Adrenal gland (tissue), 12 donors: ENCODE data around the gene CRIP1. TPM values are rescaled to one million over a fixed set of nuclear protein-coding genes. Genes with fewer than 3 reads are reported as not detected.

ENCODE experiments used
- DNase-seq, 7 donors: peaks; one replicate each; pipeline ENCODE4 v3.0.0-alpha.2; 2019 to 2020
- H3K27ac ChIP-seq, 5 donors: fragments of 200-600 bp; sonication (generic) in 4 of 5; 1 replicate in 3 of 5; 2 replicates in 2 of 5; pipeline versions ENCODE4 v1.5.1 to v1.8.0; 2016 to 2020; ENCODE audit warnings: mild to moderate bottlenecking in 1 of 5
- H3K27me3 ChIP-seq: fragments of 200-600 bp; 2 replicates; pipeline ENCODE4 v1.8.0; 2021
- H3K36me3 ChIP-seq, 2 donors: fragments of 200-600 bp; replicated peaks in 1 of 2; 1 replicate in 1 of 2; 2 replicates in 1 of 2; pipeline versions ENCODE4 v1.5.1 to v1.8.0; 2018 to 2022
- H3K4me1 ChIP-seq, 2 donors: fragments of 200-600 bp; replicated peaks in 1 of 2; 1 replicate in 1 of 2; 2 replicates in 1 of 2; pipeline versions ENCODE4 v1.5.1 to v1.8.0; 2018 to 2021
- H3K4me3 ChIP-seq, 4 donors: fragments of 200-600 bp; sonication (generic) in 3 of 4; one replicate each; pipeline ENCODE4 v1.5.1; 2016 to 2018
- H3K9me3 ChIP-seq, 3 donors: fragments of 200-600 bp; sonication (generic) in 1 of 3; replicated peaks in 1 of 3; 1 replicate in 2 of 3; 2 replicates in 1 of 3; pipeline versions ENCODE4 v1.5.1 to v1.8.0; 2016 to 2021
- CTCF ChIP-seq, 6 experiments: fragments of 450-650 bp in 4 of 6; fragments of 200-600 bp in 2 of 6; sonication (generic) in 1 of 6; IDR thresholded peaks; 1 replicate in 5 of 6; 2 replicates in 1 of 6; pipeline versions ENCODE4 v1.5.1 to v1.8.0; 2016 to 2021; ENCODE audit warnings: antibody characterized with exemption in 6 of 6, mild to moderate bottlenecking in 2 of 6, moderate library complexity in 1 of 6
- POLR2A ChIP-seq, 2 donors: fragments of 450-650 bp; IDR thresholded peaks; one replicate each; pipeline ENCODE4 v1.6.1; 2017; ENCODE audit warnings: antibody characterized with exemption in 2 of 2, mild to moderate bottlenecking in 2 of 2, moderate library complexity in 1 of 2
- WGBS, 4 donors: extraction: QIAGEN DNeasy Blood & Tissue Kit in 2 of 4; methylation state at CpG; one replicate each; pipeline versions ENCODE4 v1.1.5 to v1.1.7; 2013 to 2017; 5-methylcytosine and 5-hydroxymethylcytosine counted together
- intact Hi-C, 2 donors: fragments of 100-400 bp; cut with DNase I; formaldehyde crosslinking; loops; one replicate each; pipeline versions ENCODE4 v1.14.1 to v1.15.0; 2022 to 2023
- polyA plus RNA-seq, 3 donors: library from polyadenylated mRNA; stranded (reverse); fragments of 200-250 nt in 2 of 3; fragments of 350-450 nt in 1 of 3; fragmentation: Illumina TruSeq in 1 of 3; extraction: RNeasy Lipid Tissue Mini Kit (QIAGEN cat#74804) in 1 of 3; gene quantifications; one replicate each; pipeline ENCODE4 v1.2.3, GENCODE V29; 2013 to 2014
- total RNA-seq, 9 donors: library from RNA; depleted of rRNA in 4 of 9; stranded (reverse); fragments of >200 nt in 4 of 9; fragments of 120-200 nt in 1 of 9; fragmentation: NEBNext Ultra II Directional in 1 of 9; extraction: Animal tissue kit (Norgen Biotek cat#: 25700) in 1 of 9; gene quantifications; one replicate each; pipeline versions ENCODE4 v1.1.0 to v1.2.4, GENCODE V29; 2013 to 2023
- donor health status: healthy with polysubstance abuse.
- donor health status: Bipolar disorder and iron deficiency.
- donor health status: DM: yes; HTN: yes; CAD: no.
- donor health status: DM: no; HTN: no; CAD: no.
- donor health status: DM: no; HTN: no; CAD: no.
- donor health status: DM: yes; HTN: yes; CAD: no.

Gene CRIP1
- total and polyA plus RNA-seq, 12 donors, result 1.9 to 157 (median 9.3) TPM

DNA sequence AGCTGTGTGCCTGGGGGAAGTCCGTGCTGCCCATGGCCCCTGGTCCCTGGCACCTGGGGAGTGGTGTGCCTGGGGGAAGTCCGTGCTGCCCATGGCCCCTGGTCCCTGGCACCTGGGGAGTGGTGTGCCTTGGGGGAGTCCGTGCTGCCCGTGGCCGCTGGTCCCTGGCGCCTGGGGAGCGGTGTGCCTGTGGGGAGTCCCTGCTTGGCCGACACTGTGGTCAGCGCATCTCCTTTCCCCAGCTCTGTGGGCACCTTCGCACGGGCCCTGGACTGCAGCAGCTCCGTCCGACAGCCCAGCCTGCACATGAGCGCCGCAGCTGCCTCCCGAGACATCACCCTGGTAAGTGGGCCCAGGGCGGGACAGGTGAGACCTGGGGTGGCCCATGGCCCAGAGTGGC is 26.6 kb upstream of the CRIP1 start:
- TF ChIP-seq POLR2A (IDR thresholded peaks at IDR 0.05) (no peak), CTCF (IDR thresholded peaks at IDR 0.05) (no peak)
- WGBS, 4 donors, result 94 to 95% (median 95%) methylated on average over 8 to 17 of the region's 17 CpGs
- DNase-seq, result no peak

GRCh38 chr14:105460616-105461015 is 26.1 kb upstream of the CRIP1 start:
- Histone ChIP-seq H3K27me3 (no peaks in the 10 kb centered on the region), H3K9me3 (no peaks in the 10 kb centered on the region), H3K4me3 (no peak overlapping the region), H3K4me1 (no peaks in the 10 kb centered on the region), H3K36me3 (peaks cover 0 to 66% of the 10 kb centered on the region in 2 donors), H3K27ac (no peak overlapping the region)
- intact Hi-C loops, result no loop called here
- 88 to 94% (median 92%) methylated on average over 16 to 17 of the region's 17 CpGs for WGBS, 4 donors
- TF ChIP-seq POLR2A (IDR thresholded peaks at IDR 0.05), result no peak
- TF ChIP-seq CTCF (IDR thresholded peaks at IDR 0.05), result no peak
- DNase-seq, result no peak

More for the DNA sequence above, 26.6 kb upstream of the CRIP1 start:
- H3K4me1 ChIP-seq, result no peaks in the 10 kb centered on the region
- intact Hi-C loops, result no loop called here
- no peak overlapping the region for H3K4me3 ChIP-seq
- H3K27me3 ChIP-seq, result no peaks in the 10 kb centered on the region
- no peak overlapping the region for H3K27ac ChIP-seq
- no peaks in the 10 kb centered on the region for H3K9me3 ChIP-seq
- peaks cover 0 to 66% of the 10 kb centered on the region in 2 donors for H3K36me3 ChIP-seq

GRCh38 chr14:105461903-105462302 is 24.8 kb upstream of the CRIP1 start:
- Histone ChIP-seq H3K9me3 (no peaks in the 10 kb centered on the region), H3K27me3 (no peaks in the 10 kb centered on the region), H3K4me3 (no peak overlapping the region), H3K36me3 (peaks cover 0 to 63% of the 10 kb centered on the region in 2 donors), H3K27ac (no peak overlapping the region), H3K4me1 (no peaks in the 10 kb centered on the region)
- intact Hi-C loops, result no loop called here
- DNase-seq, result no peak
- WGBS, 4 donors, result 97 to 98% (median 98%) methylated on average over 10 to 18 of the region's 18 CpGs
- TF ChIP-seq POLR2A (IDR thresholded peaks at IDR 0.05), result no peak
- no peak for TF ChIP-seq CTCF (IDR thresholded peaks at IDR 0.05)

DNA sequence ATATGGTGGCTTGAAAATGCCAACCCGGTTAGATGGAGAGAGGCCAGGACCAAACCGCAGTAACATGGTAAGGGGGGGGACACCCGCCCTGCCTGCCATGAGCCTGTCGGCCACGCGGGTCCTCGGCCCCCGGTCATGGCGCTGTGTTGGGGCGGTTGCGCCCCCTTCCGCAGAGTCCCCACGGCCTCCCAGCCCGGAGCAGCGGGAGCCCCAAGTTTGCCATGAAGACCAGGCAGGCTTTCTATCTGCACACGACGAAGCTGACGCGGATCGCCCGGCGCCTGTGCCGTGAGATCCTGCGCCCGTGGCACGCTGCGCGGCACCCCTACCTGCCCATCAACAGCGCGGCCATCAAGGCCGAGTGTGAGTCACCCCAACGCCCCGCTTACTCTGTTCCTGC is 22.2 kb upstream of the CRIP1 start:
- H3K36me3 ChIP-seq, result peaks cover 0 to 62% of the 10 kb centered on the region in 2 donors

More for the DNA sequence above, 22.2 kb upstream of the CRIP1 start:
- Histone ChIP-seq H3K4me3 (no peak overlapping the region), H3K9me3 (no peaks in the 10 kb centered on the region), H3K27me3 (no peaks in the 10 kb centered on the region), H3K27ac (no peak overlapping the region), H3K4me1 (peaks cover 0 to 8% of the 10 kb centered on the region in 2 donors)
- intact Hi-C loops, result no loop called here
- no peak for DNase-seq
- TF ChIP-seq POLR2A (IDR thresholded peaks at IDR 0.05) (no peak), CTCF (IDR thresholded peaks at IDR 0.05) (no peak)
- 83 to 87% (median 85%) methylated on average over 7 to 33 of the region's 33 CpGs for WGBS, 4 donors
